ENCODE measurements around the gene ACP1.

The ACP1 gene

DNA sequence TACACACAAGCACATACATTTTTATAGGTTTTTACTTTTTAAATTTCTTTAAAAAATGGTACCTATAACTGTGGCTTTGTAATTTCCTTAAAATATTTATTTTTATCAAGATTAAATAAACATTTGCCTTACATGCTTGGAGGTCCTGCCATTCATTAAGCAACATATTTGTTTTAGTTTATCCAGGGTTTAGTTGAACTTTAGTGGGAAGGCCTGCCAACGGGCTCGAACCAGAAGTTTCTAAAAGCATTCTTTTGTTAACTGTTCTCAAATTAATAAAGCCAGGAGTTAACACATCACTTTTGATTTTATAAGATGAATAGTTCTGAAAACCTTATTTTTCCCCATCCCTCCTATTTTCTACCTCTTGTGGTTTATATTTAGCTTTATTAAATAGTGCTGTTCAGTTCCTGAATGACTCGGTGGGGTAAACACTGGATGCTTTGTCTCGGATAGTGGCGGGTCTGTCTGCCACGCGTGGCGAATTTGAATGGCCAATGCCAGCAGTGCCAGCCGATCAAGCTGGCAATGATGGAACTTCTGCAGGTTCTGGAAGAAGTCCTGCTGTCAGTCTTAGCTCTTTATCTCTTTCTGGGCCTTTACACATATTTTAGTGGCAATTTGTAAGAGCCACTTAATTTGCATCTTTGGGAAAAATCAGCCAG lies 33.1 kb upstream of the ACP1 start:
- no peak for DNase-seq (ENCODE audit: low read depth)
- in situ Hi-C loops (cut with HindIII; ENCODE audit: low sequenced_read_pairs), result no loop called here
- TF ChIP-seq, protein P1, sequence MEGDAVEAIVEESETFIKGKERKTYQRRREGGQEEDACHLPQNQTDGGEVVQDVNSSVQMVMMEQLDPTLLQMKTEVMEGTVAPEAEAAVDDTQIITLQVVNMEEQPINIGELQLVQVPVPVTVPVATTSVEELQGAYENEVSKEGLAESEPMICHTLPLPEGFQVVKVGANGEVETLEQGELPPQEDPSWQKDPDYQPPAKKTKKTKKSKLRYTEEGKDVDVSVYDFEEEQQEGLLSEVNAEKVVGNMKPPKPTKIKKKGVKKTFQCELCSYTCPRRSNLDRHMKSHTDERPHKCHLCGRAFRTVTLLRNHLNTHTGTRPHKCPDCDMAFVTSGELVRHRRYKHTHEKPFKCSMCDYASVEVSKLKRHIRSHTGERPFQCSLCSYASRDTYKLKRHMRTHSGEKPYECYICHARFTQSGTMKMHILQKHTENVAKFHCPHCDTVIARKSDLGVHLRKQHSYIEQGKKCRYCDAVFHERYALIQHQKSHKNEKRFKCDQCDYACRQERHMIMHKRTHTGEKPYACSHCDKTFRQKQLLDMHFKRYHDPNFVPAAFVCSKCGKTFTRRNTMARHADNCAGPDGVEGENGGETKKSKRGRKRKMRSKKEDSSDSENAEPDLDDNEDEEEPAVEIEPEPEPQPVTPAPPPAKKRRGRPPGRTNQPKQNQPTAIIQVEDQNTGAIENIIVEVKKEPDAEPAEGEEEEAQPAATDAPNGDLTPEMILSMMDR (IDR thresholded peaks at IDR 0.05; ENCODE audit: low read depth, low read length, missing control alignments), result no peak
- H3K4me3 ChIP-seq (ENCODE audit: low read depth, low read length), result no peak overlapping the region

DNA sequence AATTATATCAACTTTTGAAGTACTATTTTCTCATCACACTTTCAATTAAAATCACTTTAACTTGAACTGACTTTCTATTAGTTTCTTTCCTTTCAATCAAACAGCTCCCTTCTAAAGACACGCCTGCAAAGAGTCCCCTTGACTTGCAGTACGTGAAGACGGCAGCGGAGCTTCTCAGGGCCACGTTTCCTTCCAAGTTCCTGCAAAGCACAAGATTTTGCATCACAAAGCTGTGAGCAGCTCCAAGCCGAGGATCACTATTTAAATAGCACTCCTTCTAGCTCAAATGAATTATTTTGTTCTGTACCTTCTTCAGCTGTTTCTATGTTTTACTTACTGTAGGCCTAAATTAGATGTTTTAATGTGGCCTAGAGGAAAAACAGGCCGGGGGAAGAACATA lies 31.7 kb upstream of the ACP1 start:
- H3K4me3 ChIP-seq (ENCODE audit: low read depth, low read length), result no peak overlapping the region
- no peak for DNase-seq (ENCODE audit: low read depth)
- in situ Hi-C loops (cut with HindIII; ENCODE audit: low sequenced_read_pairs), result no loop called here
- TF ChIP-seq, protein P1 (IDR thresholded peaks at IDR 0.05; ENCODE audit: low read depth, low read length, missing control alignments), result no peak

DNA sequence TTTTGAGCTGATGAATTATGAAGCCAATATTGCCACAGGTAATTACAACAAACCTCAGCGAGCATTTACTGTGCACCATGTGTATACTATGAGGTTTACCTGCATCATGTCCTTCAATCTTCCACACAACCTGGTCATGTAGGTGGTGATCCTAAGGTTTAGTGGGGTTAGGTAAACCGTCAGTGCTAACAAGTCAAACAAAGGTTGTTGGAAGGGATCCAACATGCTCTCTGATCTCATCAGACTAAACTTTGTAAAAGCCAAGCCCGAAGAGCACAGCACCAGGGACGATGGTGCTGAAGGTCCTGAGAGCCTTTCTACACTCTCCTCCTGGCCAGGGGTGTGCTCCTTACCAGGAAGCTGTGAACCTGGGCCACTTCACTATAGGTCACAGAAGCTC lies 30.3 kb upstream of the ACP1 start:
- in situ Hi-C loops (cut with HindIII; ENCODE audit: low sequenced_read_pairs), result no loop called here
- TF ChIP-seq, protein P1 (IDR thresholded peaks at IDR 0.05; ENCODE audit: low read depth, low read length, missing control alignments), result no peak
- DNase-seq (ENCODE audit: low read depth), result no peak

DNA sequence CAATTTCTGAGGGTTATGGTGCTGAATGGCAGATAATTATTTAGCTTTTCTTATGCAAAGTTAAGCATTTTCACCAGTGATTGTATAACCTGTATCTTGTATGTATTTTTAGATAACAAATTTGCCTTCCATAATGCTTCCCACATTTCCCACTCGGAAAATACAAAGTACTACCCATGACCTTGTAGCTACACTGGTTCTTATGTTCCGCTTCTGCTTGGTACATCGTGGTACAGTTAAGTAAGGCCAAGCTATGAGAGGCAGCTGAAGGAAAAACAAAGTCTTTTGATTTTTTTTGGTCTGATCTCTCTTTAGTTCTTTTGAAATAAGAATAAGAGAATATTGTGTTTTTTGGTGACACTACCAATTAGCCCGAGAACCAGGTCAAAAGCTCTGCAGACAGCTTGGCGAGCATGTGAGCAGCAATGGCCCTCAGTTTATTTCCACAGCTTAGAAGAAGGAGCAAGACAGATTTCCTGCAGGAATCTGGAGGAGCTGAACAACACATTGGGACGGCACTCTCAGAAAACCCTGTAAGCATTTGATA lies 27.7 kb upstream of the ACP1 start:
- no peak for DNase-seq (ENCODE audit: low read depth)
- in situ Hi-C loops (cut with HindIII; ENCODE audit: low sequenced_read_pairs), result no loop called here
- TF ChIP-seq, protein P1 (IDR thresholded peaks at IDR 0.05; ENCODE audit: low read depth, low read length, missing control alignments), result no peak
- no peak overlapping the region for H3K4me3 ChIP-seq (ENCODE audit: low read depth, low read length)

More for the DNA sequence above, 30.3 kb upstream of the ACP1 start:
- no peak overlapping the region for H3K4me3 ChIP-seq (ENCODE audit: low read depth, low read length)

DNA sequence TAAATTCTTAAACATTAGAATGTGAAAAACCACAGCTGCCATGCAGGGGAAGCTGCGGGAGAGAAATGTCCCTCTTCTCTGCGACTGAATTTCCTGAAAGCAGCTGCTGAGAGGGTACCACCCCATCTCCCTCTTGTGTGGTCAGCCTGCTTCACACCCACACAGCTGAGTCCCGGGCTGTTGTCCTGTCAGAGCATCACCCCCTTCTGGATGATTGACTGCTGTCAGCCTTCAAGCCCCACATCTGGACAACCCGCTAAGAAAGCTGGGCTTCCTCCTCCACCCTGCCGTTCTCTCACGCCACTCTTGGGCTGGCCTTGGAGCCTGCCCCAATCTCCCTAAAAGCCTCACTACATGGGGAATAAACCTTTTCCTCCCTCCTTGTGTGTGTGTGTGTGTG lies 26.9 kb upstream of the ACP1 start:
- in situ Hi-C loops (cut with HindIII; ENCODE audit: low sequenced_read_pairs), result no loop called here
- TF ChIP-seq, protein P1 (IDR thresholded peaks at IDR 0.05; ENCODE audit: low read depth, low read length, missing control alignments), result no peak
- no peak overlapping the region for H3K4me3 ChIP-seq (ENCODE audit: low read depth, low read length)
- DNase-seq (ENCODE audit: low read depth), result no peak

DNA sequence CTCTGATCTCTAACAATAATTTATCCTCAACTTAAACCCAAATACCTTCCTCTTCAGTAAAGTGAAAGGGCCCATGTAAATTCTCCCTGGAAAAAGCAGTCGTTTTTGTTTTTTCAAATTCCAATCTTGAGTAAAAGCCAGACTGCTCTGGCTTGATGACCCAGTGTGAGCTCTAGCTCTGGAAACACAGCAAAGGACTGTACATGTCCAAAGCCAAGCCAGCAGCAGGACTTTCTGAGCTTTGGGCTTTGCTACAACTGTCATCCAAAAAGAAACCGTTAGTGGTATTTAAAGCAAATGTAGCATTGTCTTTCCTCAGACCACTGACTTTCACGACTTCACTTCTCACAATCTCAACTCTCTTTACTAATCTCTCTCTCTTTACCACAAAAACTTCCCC lies 26.3 kb upstream of the ACP1 start:
- TF ChIP-seq, protein P1 (IDR thresholded peaks at IDR 0.05; ENCODE audit: low read depth, low read length, missing control alignments), result no peak
- H3K4me3 ChIP-seq (ENCODE audit: low read depth, low read length), result no peak overlapping the region
- in situ Hi-C loops (cut with HindIII; ENCODE audit: low sequenced_read_pairs), result no loop called here
- DNase-seq (ENCODE audit: low read depth), result no peak

Data from astrocyte of the cerebellum (primary cell).